Measurements from ENCODE around the gene BTRC. TPM values are rescaled to one million over a fixed set of nuclear protein-coding genes. Genes with fewer than 3 reads are reported as not detected.

The BTRC gene
- total and polyA plus RNA-seq, 2 experiments from 2014 or later = 8.4 to 11.4 TPM

DNA sequence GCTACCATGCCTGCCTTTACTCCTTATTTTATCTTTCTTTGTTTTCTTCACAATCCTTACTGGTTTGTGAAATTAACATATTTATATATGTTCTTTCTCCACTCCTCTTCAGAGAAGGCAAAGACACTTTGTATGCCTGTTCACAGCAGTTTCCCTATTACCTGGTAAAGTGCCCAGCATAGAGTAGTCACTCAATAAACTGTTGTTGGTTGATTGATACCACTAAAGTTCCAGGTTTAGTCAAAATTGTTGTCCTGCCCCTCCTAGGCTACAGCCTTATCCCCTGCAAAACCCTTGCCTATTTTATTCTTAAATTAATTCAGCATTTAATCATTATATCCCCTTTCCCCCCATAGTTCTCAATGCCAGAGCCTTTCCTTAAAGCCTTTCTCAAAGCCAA lies 158.0 kb downstream of the BTRC start:
- Histone ChIP-seq H3K9me2 (ENCODE audit: insufficient read depth) (no peaks in the 10 kb centered on the region), H3K4me3 (no peak overlapping the region), H3K36me3 (ENCODE audit: low read depth) (no peaks in the 10 kb centered on the region), H3K9me3 (ENCODE audit: low read depth) (no peaks in the 10 kb centered on the region), H3K27me3 (replicated peaks; ENCODE audit: insufficient read depth) (no peaks in the 10 kb centered on the region), H3K79me2 (ENCODE audit: insufficient read depth) (no peaks in the 10 kb centered on the region), H3K27ac (no peak overlapping the region), H3K9ac (no peak overlapping the region), H3F3A (ENCODE audit: insufficient read depth) (0 out of 2 replicates have a peak, but pooled peaks cover 8% of the 10 kb centered on the region), H3K4me2 (ENCODE audit: unreplicated experiment) (no peak overlapping the region), H2AFZ (no peak overlapping the region), H4K20me1 (ENCODE audit: insufficient read depth) (no peaks in the 10 kb centered on the region), H3K4me1 (ENCODE audit: insufficient read depth) (no peaks in the 10 kb centered on the region; the same call in 1 of the 2 replicates)
- DNase-seq = no peak
- TF ChIP-seq EZH2phosphoT487 (IDR thresholded peaks at IDR 0.05; ENCODE audit: insufficient read depth, low read depth) (no peak), EZH2 (IDR thresholded peaks at IDR 0.05; ENCODE audit: insufficient read depth, poor library complexity, severe bottlenecking) (no peak)
- in situ Hi-C loops (cut with MboI) = no loop called here

DNA sequence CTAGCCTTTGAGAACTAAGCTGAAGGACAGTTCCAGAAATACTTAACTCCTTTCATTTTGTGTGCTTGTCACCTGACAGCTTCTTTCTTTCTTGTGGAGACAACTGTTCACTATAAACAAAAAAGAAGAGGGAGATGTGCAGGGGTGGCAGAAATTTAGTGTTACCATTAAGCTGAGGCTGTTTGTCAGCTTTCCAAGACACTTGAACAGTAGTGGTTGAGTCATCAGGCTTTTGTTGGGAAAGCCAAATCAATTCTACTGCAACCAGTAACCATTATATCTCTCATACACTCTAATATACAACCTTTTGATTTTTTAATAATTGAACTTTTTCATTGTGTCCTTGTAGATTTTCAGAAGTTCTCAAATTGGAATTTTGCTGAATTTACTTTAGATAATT lies 158.8 kb downstream of the BTRC start:
- H3F3A ChIP-seq (ENCODE audit: insufficient read depth) = 0 out of 2 replicates have a peak, but pooled peaks cover 8% of the 10 kb centered on the region
- no peak overlapping the region for H3K9ac ChIP-seq
- H3K27me3 ChIP-seq (replicated peaks; ENCODE audit: insufficient read depth) = no peaks in the 10 kb centered on the region
- no peaks in the 10 kb centered on the region; the same call in 1 of the 2 replicates for H3K4me1 ChIP-seq (ENCODE audit: insufficient read depth)
- TF ChIP-seq EZH2 (IDR thresholded peaks at IDR 0.05; ENCODE audit: insufficient read depth, poor library complexity, severe bottlenecking) = no peak
- TF ChIP-seq EZH2phosphoT487 (IDR thresholded peaks at IDR 0.05; ENCODE audit: insufficient read depth, low read depth) = no peak
- H3K4me3 ChIP-seq = no peak overlapping the region
- H2AFZ ChIP-seq = no peak overlapping the region
- in situ Hi-C loops (cut with MboI) = no loop called here
- no peaks in the 10 kb centered on the region for H3K9me2 ChIP-seq (ENCODE audit: insufficient read depth)
- no peak overlapping the region for H3K4me2 ChIP-seq (ENCODE audit: unreplicated experiment)
- H4K20me1 ChIP-seq (ENCODE audit: insufficient read depth) = no peaks in the 10 kb centered on the region
- DNase-seq = peak; percentile 86
- H3K36me3 ChIP-seq (ENCODE audit: low read depth) = no peaks in the 10 kb centered on the region
- no peak overlapping the region for H3K27ac ChIP-seq
- H3K9me3 ChIP-seq (ENCODE audit: low read depth) = no peaks in the 10 kb centered on the region
- H3K79me2 ChIP-seq (ENCODE audit: insufficient read depth) = no peaks in the 10 kb centered on the region

DNA sequence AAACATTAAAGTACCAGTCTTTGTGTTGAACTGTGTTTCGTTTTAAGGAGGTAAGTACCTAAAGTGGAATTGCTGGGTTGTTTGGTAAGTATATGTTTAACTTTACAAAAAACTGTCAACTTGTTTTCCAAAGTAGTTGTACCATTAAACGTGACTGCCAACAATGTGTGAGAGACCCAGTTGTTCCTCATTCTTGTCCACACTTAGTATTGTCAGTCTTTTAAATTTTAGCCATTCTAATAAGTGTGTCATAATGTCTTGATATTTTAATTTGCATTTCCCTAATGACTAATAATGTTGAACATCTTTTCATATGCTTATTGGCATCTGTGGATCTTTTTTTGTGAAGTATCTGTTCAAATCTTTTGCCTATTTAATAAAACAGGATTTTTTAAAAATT lies 159.8 kb downstream of the BTRC start:
- in situ Hi-C loops (cut with MboI) = no loop called here
- WGBS, 2 experiments (ENCODE audit: low coverage in 1 of 2, low lambda C conversion rate in 2 of 2, missing lambda C conversion rate in 2 of 2) = 88 to 90% methylated on average over 2 of the region's 2 CpGs
- Histone ChIP-seq H3K9ac (no peak overlapping the region), H3K9me2 (ENCODE audit: insufficient read depth) (no peaks in the 10 kb centered on the region), H4K20me1 (ENCODE audit: insufficient read depth) (no peaks in the 10 kb centered on the region), H2AFZ (no peak overlapping the region), H3K79me2 (ENCODE audit: insufficient read depth) (no peaks in the 10 kb centered on the region), H3K4me1 (ENCODE audit: insufficient read depth) (no peaks in the 10 kb centered on the region; the same call in 1 of the 2 replicates), H3K9me3 (ENCODE audit: low read depth) (no peaks in the 10 kb centered on the region), H3K27ac (no peak overlapping the region), H3K4me3 (no peak overlapping the region), H3K36me3 (ENCODE audit: low read depth) (no peaks in the 10 kb centered on the region), H3K4me2 (ENCODE audit: unreplicated experiment) (no peak overlapping the region), H3K27me3 (replicated peaks; ENCODE audit: insufficient read depth) (no peaks in the 10 kb centered on the region), H3F3A (ENCODE audit: insufficient read depth) (0 out of 2 replicates have a peak, but pooled peaks cover 8% of the 10 kb centered on the region)
- TF ChIP-seq EZH2 (IDR thresholded peaks at IDR 0.05; ENCODE audit: insufficient read depth, poor library complexity, severe bottlenecking) (no peak), EZH2phosphoT487 (IDR thresholded peaks at IDR 0.05; ENCODE audit: insufficient read depth, low read depth) (no peak)
- DNase-seq = no peak

DNA sequence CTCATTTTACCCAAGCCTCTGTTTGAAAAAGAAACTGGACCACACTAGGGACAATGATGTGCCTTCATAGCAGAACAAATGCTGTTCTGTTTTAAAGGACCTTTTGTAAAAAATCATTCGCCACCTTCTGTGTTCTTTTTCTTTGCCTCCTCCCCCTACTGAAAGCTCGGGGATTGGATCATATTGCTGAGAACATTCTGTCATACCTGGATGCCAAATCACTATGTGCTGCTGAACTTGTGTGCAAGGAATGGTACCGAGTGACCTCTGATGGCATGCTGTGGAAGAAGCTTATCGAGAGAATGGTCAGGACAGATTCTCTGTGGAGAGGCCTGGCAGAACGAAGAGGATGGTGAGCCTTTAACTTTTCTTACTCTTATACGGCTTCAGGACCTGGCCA lies 171.9 kb downstream of the BTRC start:
- no peak overlapping the region for H3K9ac ChIP-seq
- no peaks in the 10 kb centered on the region for H3K4me1 ChIP-seq (ENCODE audit: insufficient read depth)
- H3F3A ChIP-seq (ENCODE audit: insufficient read depth) = no peaks in the 10 kb centered on the region
- no peak overlapping the region for H2AFZ ChIP-seq
- no peaks in the 10 kb centered on the region for H4K20me1 ChIP-seq (ENCODE audit: insufficient read depth)
- H3K27ac ChIP-seq = no peak overlapping the region
- in situ Hi-C loops (cut with MboI) = no loop called here
- 0 out of 2 replicates have a peak, but pooled peaks cover 2% of the 10 kb centered on the region for H3K36me3 ChIP-seq (ENCODE audit: low read depth)
- H3K9me2 ChIP-seq (ENCODE audit: insufficient read depth) = no peaks in the 10 kb centered on the region
- H3K79me2 ChIP-seq (ENCODE audit: insufficient read depth) = no peaks in the 10 kb centered on the region
- DNase-seq = no peak
- no peak overlapping the region for H3K4me2 ChIP-seq (ENCODE audit: unreplicated experiment)
- 88 to 91% methylated on average over 6 of the region's 6 CpGs for WGBS, 2 experiments (ENCODE audit: low coverage in 1 of 2, low lambda C conversion rate in 2 of 2, missing lambda C conversion rate in 2 of 2)
- no peaks in the 10 kb centered on the region for H3K27me3 ChIP-seq (replicated peaks; ENCODE audit: insufficient read depth)
- no peak overlapping the region for H3K4me3 ChIP-seq
- TF ChIP-seq EZH2phosphoT487 (IDR thresholded peaks at IDR 0.05; ENCODE audit: insufficient read depth, low read depth) (no peak), EZH2 (IDR thresholded peaks at IDR 0.05; ENCODE audit: insufficient read depth, poor library complexity, severe bottlenecking) (no peak)
- no peaks in the 10 kb centered on the region for H3K9me3 ChIP-seq (ENCODE audit: low read depth)

DNA sequence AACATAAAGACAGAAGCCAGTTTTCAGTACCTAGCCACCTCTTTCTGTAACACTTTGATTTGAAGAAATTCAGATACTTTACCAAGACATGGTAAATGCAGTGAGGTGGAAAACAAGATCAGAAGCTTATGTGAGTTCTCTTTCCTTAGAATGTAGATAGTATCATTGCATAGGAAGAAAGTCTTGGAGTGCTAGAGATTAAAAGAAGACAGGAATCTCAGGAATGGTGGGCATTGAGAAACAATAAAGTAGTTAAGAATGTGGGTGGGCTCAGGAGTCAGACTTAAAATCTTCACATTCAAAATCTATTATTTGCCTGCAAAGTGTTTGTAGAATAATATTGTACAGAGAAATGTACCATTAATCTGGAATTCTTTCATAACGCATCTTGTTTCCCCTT lies 175.2 kb downstream of the BTRC start:
- no peak for DNase-seq
- no peaks in the 10 kb centered on the region for H3K27me3 ChIP-seq (replicated peaks; ENCODE audit: insufficient read depth)

More for the DNA sequence above, 175.2 kb downstream of the BTRC start:
- TF ChIP-seq EZH2phosphoT487 (IDR thresholded peaks at IDR 0.05; ENCODE audit: insufficient read depth, low read depth) (no peak), EZH2 (IDR thresholded peaks at IDR 0.05; ENCODE audit: insufficient read depth, poor library complexity, severe bottlenecking) (no peak)
- Histone ChIP-seq H3K79me2 (ENCODE audit: insufficient read depth) (no peaks in the 10 kb centered on the region), H4K20me1 (ENCODE audit: insufficient read depth) (no peaks in the 10 kb centered on the region), H3K27ac (no peak overlapping the region), H3K4me2 (ENCODE audit: unreplicated experiment) (no peak overlapping the region), H3K9ac (no peak overlapping the region), H2AFZ (no peak overlapping the region), H3K9me2 (ENCODE audit: insufficient read depth) (no peaks in the 10 kb centered on the region), H3F3A (ENCODE audit: insufficient read depth) (no peaks in the 10 kb centered on the region), H3K4me1 (ENCODE audit: insufficient read depth) (no peaks in the 10 kb centered on the region), H3K4me3 (no peak overlapping the region), H3K36me3 (ENCODE audit: low read depth) (peaks cover 8% of the 10 kb centered on the region; the same call in 1 of the 2 replicates), H3K9me3 (ENCODE audit: low read depth) (no peaks in the 10 kb centered on the region)
- WGBS, 2 experiments (ENCODE audit: low coverage in 1 of 2, low lambda C conversion rate in 2 of 2, missing lambda C conversion rate in 2 of 2) = 97 to 100% methylated on average over 1 of the region's 1 CpG
- in situ Hi-C loops (cut with MboI) = no loop called here
